SK-N-DZ (cell line): Measurements from ENCODE around the gene LEMD3.

ENCODE experiments used
- DNase-seq: peaks from one replicate; pipeline ENCODE4 v3.0.0-alpha.2; 2015; ENCODE audit warnings: low spot score

LEMD3 gene

DNA sequence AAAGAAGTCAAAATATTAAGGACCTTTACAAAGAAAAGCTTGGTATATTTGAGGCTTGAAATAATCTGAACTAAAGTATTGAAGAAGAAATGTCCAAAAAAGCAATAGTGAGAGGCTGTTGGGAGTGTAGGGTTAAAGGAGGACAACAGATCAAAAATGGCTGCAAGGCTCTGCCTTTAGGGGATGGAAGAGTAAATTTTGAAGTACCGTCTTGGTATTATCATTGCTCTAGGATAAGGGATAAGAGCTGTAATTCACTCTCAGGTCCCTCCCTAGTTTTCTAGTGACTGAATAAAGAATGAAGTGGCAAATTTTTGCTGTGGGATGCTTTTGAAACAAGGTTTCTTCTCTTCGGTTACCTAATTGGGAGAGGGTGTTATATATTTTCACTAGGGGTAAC, 38.7 kb downstream of the LEMD3 start:
- DNase-seq, result no peak

DNA sequence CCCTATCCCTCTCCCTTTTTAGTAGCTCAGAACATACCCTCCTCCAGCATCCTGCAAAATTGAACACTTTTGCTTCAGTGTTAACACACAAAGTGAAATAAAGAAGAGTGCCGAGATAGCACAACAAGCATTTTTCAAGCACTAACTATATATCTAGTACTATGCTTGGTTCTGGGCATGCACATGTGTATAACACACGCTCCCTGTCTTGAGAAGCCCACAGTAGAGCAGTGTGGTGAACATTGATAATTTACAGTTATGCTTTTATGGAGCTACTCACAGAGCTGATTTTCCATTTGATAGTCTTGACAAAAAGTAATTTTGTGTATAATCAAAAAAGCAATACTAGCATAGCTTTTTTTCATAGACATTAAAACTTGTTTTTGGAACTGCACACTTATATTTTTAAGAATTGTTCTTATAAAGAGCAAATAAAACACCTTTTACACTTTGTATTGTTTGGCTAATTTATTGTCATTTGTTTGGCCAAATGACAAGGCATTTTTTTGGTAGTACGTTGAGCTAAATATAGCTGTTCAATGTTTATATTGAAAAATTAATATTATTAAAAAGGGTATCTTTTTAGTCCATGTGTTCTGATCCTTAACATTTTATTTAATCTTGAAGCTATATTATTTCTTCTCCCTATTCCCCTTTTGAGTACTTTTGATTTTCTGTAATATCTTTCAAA, 39.7 kb downstream of the LEMD3 start:
- no peak for DNase-seq

DNA sequence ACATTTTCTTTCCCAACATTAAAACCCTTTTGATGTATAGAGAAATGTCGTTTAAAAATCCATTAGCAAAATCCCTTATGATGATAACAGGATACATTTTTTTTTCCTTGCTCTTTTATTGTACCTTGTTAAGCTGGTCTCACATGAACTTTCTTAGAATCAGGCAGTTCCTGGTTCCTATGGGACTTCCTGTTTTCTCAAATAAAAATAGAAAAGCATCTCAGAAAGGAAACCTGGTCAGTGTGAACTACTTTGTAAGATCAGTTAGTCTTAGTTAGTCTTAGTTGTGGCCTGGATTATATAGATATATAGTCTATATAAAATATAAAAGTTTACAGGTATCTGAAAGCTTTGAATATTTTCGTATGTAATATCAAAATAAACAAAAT, 40.3 kb downstream of the LEMD3 start:
- no peak for DNase-seq

DNA sequence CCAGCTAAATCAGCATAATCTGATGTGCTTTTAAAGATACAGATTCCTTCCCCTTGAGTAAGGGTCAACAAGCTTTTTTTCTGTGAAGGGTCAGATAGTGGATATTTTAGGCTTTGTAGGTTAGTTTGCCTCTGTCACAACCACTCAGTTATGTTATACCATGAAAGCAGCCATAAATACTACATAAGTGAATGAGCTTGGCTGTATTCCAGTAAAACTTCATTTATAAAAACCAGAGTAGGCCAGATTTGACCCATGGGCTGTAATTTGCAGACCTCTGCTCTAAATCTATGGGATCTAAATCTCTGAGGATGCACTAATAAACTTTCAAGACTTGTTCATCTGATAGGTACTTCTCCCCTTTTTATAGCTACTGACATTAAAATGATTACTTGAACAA, 47.7 kb downstream of the LEMD3 start:
- DNase-seq, result no peak

DNA sequence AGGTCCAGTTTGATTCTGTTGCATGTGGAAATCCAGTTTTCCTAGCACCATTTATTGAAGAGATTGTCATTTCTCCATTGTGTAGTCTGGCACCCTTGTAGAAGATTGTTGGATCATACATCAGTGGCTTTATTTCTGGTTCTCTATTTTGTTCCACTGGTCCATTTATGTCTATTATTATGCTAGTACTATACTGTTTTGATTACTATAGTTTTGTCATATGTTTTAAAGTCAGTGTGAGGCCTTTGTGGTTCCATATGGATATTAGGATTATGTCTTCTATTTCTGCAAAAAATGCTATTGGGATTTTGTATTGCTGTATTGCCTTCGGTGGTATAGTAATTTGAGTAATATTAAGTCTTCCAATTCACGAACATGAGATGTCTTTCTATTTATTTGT, 51.4 kb downstream of the LEMD3 start:
- DNase-seq, result no peak

DNA sequence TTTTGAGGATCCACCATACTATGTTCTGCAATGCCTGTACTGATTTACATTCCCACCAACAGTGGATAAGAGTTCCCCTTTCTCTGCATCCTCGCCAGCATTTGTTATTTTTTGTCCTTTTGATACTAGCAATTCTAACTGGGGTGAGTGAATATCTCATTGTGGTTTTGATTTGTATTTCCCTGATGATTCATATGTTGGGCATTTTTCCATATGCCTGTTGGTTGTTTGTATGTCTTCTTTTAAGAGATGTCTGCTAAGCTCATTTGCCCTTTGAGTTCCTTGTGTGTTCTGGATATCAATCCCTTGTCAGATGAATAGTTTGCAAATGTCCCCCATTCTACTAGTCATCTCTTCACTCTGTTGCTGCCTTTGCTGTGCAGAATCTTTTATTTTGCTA, 60.1 kb downstream of the LEMD3 start:
- no peak for DNase-seq

DNA sequence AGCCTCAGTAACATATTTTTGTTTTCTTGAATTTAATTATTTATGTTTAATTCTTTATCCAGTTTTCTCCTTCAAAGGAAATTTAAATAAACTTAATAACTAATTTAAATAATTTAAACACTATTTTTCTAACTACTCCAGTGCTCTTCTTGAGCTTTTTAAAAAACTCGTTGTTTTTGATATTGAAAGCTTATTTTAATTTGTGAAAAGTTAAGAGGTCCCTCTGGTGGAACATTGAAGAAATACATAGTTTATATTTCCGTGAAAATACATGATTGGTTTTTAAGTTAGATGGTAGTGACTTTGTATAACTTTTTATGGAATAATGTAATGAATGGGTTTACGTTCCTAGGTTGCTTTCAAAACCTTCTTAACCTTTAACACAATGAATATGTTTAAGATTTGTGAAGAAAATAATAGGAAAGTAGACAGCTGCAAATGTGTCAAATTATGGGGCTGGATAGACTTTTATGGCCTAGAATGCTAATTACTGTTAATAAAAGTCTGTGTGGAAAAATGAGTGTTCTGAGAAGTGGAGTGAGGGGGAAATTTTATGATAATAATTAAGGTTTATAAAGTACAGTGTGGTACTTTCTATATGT, 63.2 kb downstream of the LEMD3 start:
- DNase-seq, result peak; percentile 12

DNA sequence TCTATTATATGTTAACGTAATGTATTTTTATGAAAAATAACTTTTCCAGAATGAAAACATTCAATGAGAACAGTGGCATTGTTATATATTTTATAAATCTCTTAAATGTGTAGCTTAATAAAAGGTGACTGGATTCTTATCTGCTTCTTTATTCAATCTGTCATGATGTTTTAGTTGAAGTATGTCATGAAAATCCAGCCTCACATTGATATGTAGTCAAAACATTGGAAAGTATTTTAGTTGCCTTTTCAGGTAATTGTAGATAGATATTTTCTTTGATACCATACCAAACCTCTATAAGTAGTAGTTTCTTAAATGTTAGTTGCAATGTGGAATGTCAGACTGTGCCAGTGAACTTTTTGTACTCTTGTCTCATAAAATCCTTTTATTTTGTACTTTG, 67.8 kb downstream of the LEMD3 start:
- DNase-seq, result no peak

DNA sequence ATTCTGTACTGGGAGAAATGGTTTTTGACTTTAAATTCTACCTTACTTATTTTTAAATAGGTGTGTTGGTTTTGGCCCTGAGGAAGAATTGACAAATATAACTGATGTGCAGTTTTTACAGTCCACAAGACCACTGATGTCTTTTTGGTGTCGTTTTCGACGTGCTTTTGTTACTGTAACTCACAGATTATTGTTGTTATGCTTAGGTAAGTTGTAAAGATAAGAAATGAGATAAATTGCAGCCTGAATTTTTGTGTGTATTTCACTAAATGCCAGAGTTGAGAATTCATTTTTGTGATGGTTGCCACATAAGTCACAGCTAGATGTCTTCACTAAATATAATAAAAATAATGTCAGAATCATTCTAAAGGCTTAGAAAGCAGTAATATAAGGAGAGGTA, 69.2 kb downstream of the LEMD3 start:
- DNase-seq, result no peak

DNA sequence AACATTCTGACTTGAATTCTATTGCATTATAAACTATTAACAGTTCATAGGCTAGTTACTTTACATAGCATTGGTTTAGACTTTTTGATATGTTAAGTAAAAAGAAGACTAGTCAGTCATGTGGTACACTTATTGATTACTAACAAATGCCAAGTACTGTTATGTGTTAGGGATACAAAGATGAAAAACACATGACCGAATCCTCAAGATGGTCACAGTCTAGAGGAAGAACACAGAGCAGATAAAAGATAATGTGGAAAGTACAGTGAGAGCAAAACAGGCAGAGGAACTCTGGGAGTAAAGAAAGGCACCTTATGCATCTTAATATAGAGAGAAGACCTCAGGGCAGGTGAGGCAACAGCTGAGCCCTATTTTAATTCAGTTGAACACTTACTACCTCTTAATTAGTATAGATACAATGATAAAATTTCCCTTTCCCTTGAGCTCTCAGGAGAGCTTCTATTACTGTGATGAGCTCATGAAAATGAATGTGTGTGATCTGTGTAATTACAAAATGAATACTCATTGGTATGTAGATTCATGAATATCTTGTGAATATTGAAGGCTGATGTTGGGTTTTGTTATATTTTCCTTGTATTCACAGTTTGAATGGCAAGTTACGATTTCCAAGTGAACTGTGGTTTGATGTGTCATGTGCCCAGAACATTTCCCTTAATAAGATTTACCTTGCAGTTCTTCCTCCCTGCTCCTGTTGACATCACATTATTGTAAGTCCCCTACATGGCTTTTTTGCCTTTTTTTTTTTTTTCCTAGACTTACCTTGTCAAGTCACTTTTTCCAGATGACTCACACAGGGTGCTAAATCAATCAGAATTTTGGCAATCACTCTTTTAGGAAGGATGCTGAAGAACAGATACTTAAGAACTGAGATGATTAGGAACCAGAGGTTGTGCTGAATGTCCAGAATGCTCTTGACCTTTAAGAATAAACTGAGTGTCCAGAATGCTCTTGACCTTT, 79.6 kb downstream of the LEMD3 start:
- DNase-seq, result no peak

DNA sequence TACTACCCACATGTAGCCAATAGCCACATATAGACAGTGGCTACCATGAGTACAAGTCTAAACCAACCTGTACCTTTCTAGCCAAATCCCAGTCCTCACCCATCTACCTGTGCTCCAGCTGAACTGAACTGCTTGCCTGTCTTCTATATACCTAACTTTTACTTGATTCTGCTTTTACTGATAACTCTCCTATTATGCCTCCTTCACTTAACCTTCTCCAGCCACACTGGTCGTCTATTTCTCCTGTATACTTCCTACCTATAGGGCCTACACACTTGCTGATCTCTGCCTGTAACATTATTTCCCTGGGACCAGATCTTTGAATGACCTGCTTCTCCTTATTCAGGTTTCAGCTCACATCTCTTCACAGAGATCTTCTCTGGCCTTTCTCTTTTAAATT, 83.1 kb downstream of the LEMD3 start:
- DNase-seq, result no peak

DNA sequence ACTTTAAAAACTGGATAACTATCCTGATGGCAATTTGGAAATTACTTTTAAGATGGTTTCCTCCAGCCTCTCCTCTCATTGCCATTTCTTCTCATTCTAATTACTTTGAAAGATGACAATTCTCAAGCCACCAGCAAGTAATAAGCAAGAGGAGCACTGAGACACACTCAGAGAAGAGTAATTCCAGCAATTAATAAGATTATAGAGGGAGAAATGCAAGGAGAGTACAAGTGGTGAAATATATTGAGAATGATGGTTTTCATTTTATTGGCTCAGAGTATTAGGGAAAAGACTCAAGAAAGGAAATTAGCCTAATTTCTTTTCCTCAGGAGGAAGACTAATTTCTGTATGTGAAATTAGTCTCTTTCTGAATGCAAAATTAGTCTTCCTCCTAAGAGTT, 88.6 kb downstream of the LEMD3 start:
- no peak for DNase-seq

DNA sequence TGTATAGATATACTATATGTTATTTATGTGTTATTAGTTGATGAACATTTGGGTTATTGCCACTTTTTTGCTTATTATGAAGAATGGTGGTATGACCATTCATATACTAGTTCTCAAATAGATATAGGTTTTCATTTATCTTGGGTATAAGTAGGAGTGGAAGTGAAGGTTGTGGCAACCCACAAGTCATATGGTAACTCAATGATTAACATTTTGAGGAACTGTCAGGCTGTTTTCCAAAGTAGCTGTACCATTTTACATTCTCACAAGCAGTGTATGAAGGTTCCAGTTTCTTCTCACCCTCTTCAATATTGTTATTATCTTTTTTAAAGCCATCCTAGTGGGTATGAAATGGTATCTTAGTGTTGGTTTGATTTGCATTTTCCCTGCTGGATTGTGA, 90.1 kb downstream of the LEMD3 start:
- no peak for DNase-seq

DNA sequence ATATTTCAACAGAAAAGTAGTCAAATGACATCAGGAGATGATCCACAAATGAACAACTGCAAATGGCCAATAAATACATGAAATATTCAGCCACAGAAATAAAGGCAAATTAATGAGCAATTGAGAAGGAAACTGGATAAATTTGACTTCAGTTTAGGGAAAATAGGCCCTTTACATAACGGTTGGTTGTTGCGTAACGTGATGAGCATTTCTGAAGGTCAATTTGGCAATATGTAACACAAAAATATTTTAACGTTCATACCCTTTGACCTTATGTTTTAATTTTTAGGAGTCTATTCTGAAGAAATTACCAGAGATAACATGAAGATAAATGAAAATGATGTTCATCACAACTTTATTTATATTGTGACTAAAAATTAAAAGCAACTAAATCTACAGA, 94.4 kb downstream of the LEMD3 start:
- DNase-seq, result no peak

DNA sequence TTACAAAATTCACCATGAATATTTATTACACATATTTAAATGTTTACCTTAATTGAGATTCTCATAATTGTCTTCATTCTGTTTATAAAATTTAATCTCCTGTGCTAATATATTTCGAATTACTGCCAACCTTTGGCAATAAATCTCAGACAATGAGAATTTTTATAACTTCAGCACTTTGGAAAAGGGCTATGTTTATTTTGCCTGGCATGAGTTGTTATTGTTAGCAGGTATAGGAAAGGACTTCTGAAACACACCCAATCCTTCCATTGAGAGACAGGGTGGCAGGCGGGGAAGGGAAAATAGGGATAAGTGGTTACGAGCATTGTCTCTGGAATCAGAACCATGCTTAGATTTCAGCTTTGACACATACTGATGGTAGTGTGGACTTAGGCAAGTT, 97.0 kb downstream of the LEMD3 start:
- DNase-seq, result no peak

DNA sequence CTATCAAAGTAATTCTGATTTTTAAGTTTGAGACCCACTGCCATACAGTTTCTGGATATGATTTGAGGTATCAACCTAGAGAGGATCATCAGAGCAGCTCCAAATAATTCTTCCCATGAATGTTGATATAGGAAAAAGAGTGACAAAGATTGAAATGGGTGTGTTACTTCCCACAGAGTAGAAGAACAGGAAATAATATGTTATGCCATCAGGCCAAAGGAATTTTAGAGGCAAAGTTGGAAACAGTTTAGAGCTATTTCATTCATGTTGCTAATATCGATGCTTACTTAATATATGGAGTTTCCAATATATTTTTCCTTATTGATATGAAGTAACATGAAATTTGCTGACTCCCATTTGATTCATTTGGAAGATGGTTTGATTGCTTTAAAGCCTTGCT, 100.2 kb downstream of the LEMD3 start:
- DNase-seq, result no peak

DNA sequence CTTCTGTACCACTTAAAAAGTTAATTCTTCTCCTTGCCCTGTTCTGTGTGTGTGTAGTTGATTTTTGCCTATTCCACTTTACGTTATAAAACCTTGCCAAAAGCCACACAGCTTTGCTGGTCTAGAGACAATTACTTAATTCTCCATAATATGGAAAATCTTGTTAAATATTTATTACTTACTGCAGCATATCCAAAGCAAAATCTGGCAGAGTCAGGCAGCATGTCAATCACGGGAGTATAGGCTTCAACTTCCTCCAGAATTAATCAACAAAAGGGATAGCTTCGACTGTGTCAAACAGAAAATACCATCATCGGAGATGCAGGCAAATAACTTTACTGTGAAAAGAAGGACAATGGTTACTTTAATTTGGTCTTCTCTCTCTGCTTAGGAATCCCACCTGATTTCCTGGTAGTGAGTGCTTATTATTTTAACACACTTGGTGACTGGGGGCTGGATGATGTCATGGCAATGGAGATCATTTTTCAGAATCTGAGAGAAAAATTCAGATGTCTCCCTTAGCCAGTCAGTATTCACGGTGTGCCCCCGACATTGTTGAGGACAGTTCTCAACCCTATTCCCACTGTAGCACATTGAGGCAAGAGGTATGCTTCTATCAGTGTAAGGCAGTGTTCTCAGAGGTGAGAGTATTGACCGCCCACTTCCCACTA, 105.4 kb downstream of the LEMD3 start:
- DNase-seq, result no peak

DNA sequence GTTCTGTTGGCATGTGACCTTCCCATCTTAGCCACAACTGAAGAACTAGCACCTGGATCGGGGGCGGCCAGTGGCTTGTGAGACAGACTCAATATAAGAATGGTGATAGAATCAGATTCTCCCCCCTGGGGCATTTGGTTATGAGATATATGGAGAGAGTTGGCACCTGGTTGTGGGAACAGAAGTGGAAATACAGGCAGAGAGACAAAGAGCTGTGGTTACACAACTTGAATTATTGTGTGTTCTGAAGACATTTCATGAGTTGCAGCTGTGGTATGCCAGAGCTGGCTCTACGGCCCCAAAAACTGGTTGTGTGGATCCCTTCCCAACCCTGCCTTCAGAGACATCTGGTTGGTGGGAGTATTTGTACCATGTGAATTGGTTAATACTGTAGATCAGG, 106.2 kb downstream of the LEMD3 start:
- no peak for DNase-seq

DNA sequence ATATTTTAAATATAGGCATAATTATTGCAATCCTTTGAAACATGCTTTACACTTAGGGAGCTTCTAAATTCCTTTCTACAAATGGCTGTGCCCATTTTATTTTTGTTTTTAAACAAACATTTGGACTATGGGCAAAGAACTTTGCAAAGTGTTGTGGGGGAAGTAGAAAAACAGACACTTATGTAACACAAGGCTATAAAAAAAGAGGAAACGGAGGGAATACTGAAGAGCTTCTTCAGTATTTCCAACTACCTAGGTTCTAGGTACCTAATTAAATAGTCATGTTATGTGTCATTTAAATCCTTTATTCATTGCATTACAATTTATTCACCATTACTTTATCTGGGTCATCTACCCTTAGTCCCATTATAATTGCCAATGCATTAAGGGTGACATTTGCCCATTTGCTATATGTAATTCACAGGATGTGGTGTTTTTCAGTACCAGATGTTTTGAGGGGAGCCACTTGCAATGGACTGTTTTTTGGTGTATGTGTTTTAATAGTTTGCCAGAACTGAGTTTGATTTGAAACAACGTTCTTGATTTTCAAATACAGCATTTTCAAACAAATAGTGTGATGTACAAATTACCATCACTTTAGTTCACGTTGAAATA, 107.6 kb downstream of the LEMD3 start:
- DNase-seq, result no peak

DNA sequence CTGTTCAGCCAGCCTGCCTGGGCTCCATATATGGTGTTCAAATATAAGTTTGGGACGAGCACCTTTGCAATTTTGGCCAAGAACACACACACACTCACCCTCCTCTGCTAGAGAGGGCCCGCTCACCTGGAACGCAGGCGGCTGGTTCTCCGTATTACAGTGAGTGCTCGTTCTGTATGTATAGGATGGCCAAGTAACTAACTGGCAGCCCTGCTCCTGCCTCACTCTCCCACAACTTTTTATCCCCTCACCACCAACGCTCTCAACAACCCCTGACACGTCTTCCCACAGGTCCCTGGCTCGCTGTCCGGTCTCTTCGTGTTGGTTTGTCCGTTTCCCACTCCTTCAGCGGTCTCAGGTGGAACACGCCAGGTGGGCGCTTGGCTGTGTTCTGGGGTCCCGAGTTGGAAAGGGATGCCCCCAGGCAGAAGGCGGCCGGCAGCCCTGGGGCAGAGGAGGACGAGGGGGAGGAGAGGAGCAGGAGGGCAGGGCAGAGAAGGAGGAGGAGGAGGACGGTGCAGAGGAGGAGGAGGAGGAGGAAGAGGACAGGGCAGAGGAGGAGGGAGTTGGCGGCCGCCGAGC, 108.7 kb downstream of the LEMD3 start:
- no peak for DNase-seq
